ENCODE measurements around the gene NUP98. TPM values are rescaled to one million over a fixed set of nuclear protein-coding genes. Genes with fewer than 3 reads are reported as not detected.
"Not testable (repeated sequence)": the region's sequence is repeated elsewhere in the genome, so short reads cannot be mapped to it uniquely, and the experiment has no call there.

The NUP98 gene
- total RNA-seq, 1 donor from 2014 or later = 94.8 TPM

GRCh38 chr11:3816673-3817072 lies 19.3 kb upstream of the NUP98 start:
- no peaks in the 10 kb centered on the region for H3K9me3 ChIP-seq (ENCODE audit: low read depth)
- H3K4me3 ChIP-seq = no peak overlapping the region
- no peak overlapping the region for H2AFZ ChIP-seq (replicated peaks)
- no peaks in the 10 kb centered on the region for H3F3A ChIP-seq (ENCODE audit: low read depth)
- H3K27me3 ChIP-seq = no peaks in the 10 kb centered on the region
- H3K9ac ChIP-seq = no peak overlapping the region
- Mint-ChIP-seq H3K9me3 (no peaks in the 10 kb centered on the region), H3K4me3 (no peak overlapping the region), H3K4me1 (peaks cover 8% of the 10 kb centered on the region), H3K27ac (no peak overlapping the region), H3K36me3 (peaks cover 3% of the 10 kb centered on the region), H3K27me3 (ENCODE audit: insufficient read depth, low read depth) (peaks cover 2% of the 10 kb centered on the region)
- H3K36me3 ChIP-seq = no peaks in the 10 kb centered on the region
- H4K20me1 ChIP-seq (ENCODE audit: low read depth) = peaks cover 5% of the 10 kb centered on the region
- no peak overlapping the region for H3K27ac ChIP-seq
- no peak for DNase-seq (ENCODE audit: low spot score)
- H3K4me2 ChIP-seq = no peak overlapping the region
- H3K79me2 ChIP-seq (ENCODE audit: low read depth) = no peaks in the 10 kb centered on the region
- TF ChIP-seq, protein P1, sequence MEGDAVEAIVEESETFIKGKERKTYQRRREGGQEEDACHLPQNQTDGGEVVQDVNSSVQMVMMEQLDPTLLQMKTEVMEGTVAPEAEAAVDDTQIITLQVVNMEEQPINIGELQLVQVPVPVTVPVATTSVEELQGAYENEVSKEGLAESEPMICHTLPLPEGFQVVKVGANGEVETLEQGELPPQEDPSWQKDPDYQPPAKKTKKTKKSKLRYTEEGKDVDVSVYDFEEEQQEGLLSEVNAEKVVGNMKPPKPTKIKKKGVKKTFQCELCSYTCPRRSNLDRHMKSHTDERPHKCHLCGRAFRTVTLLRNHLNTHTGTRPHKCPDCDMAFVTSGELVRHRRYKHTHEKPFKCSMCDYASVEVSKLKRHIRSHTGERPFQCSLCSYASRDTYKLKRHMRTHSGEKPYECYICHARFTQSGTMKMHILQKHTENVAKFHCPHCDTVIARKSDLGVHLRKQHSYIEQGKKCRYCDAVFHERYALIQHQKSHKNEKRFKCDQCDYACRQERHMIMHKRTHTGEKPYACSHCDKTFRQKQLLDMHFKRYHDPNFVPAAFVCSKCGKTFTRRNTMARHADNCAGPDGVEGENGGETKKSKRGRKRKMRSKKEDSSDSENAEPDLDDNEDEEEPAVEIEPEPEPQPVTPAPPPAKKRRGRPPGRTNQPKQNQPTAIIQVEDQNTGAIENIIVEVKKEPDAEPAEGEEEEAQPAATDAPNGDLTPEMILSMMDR (IDR thresholded peaks at IDR 0.05) = no peak
- TF ChIP-seq EZH2 (IDR thresholded peaks at IDR 0.05) = no peak
- H3K4me1 ChIP-seq = no peaks in the 10 kb centered on the region

DNA sequence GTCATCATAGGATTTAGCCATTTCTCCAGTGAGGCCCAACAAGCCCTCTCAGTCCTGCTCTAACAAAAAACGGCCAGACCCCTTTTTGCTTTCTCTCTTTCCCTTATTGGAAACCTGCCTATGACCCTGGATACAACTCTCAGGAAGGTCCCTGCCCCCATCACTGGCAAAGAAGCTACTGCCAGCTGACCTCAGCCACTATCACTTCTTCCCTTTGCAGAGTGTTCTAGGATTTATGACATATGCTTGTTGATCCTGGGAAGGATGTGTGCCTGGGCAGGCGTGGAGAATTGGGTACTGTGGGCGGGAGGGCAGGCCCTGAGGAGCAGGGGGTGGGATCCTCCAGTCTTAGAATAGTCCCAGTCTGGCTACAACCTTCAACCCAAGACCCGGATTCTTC lies 18.5 kb upstream of the NUP98 start:
- Histone ChIP-seq H4K20me1 (ENCODE audit: low read depth) (peaks cover 5% of the 10 kb centered on the region), H3K9ac (peak overlapping the region; percentile 8), H3K36me3 (no peaks in the 10 kb centered on the region), H3K9me3 (ENCODE audit: low read depth) (no peaks in the 10 kb centered on the region), H3K27me3 (no peaks in the 10 kb centered on the region), H3K4me1 (no peaks in the 10 kb centered on the region), H3K79me2 (ENCODE audit: low read depth) (no peaks in the 10 kb centered on the region), H3K27ac (no peak overlapping the region), H3K4me3 (no peak overlapping the region), H3F3A (ENCODE audit: low read depth) (no peaks in the 10 kb centered on the region), H2AFZ (replicated peaks) (no peak overlapping the region), H3K4me2 (no peak overlapping the region)
- Mint-ChIP-seq H3K4me3 (no peak overlapping the region), H3K4me1 (peaks cover 8% of the 10 kb centered on the region), H3K36me3 (peaks cover 3% of the 10 kb centered on the region), H3K27ac (no peak overlapping the region), H3K27me3 (ENCODE audit: insufficient read depth, low read depth) (peaks cover 2% of the 10 kb centered on the region), H3K9me3 (no peaks in the 10 kb centered on the region)
- no peak for DNase-seq (ENCODE audit: low spot score)
- TF ChIP-seq EZH2 (IDR thresholded peaks at IDR 0.05) = no peak
- TF ChIP-seq, protein P1 (IDR thresholded peaks at IDR 0.05) = no peak

DNA sequence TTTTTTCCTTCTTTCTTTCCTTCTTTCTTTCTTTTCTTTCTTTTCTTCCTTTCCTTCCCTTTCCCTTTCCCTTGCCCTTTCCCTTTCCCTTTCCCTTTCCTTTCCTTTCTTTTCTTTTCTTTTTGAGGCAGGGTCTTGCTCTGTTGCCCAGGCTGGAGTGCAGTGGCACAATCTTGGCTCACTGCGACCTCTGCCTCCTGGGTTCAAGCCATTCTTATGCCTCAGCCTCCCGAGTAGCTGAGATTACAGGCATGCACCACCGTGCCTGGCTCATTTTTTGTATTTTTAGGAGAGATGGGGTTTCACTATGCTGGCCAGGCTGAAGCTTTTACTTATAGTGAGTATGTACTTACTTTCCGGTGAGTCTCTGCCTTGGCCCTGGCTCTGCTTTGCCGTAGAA lies 17.5 kb upstream of the NUP98 start:
- not testable (repeated sequence) for H3K27ac ChIP-seq; H3K9me3 Mint-ChIP-seq; H3K4me2 ChIP-seq; H3K4me3 ChIP-seq; H3K27me3 Mint-ChIP-seq (ENCODE audit: insufficient read depth, low read depth); DNase-seq (ENCODE audit: low spot score); H3F3A ChIP-seq (ENCODE audit: low read depth); H3K36me3 ChIP-seq; H3K9me3 ChIP-seq (ENCODE audit: low read depth); H3K4me1 Mint-ChIP-seq; H3K27me3 ChIP-seq; H3K79me2 ChIP-seq (ENCODE audit: low read depth); H3K36me3 Mint-ChIP-seq; H3K4me1 ChIP-seq; H4K20me1 ChIP-seq (ENCODE audit: low read depth); H3K9ac ChIP-seq; H3K4me3 Mint-ChIP-seq; H3K27ac Mint-ChIP-seq; H2AFZ ChIP-seq (replicated peaks)

GRCh38 chr11:3810951-3811350 lies 13.6 kb upstream of the NUP98 start:
- no peaks in the 10 kb centered on the region for H3K27me3 ChIP-seq
- H3F3A ChIP-seq (ENCODE audit: low read depth) = peaks cover 5% of the 10 kb centered on the region
- no peaks in the 10 kb centered on the region for H3K36me3 ChIP-seq
- peaks cover 5% of the 10 kb centered on the region for H4K20me1 ChIP-seq (ENCODE audit: low read depth)
- peaks cover 4% of the 10 kb centered on the region for H3K4me1 ChIP-seq
- Mint-ChIP-seq H3K36me3 (no peaks in the 10 kb centered on the region), H3K4me1 (peaks cover 18% of the 10 kb centered on the region), H3K9me3 (no peaks in the 10 kb centered on the region), H3K27me3 (ENCODE audit: insufficient read depth, low read depth) (peaks cover 3% of the 10 kb centered on the region), H3K27ac (no peak overlapping the region), H3K4me3 (no peak overlapping the region)
- no peak overlapping the region for H3K4me2 ChIP-seq
- no peaks in the 10 kb centered on the region for H3K9me3 ChIP-seq (ENCODE audit: low read depth)
- H3K27ac ChIP-seq = no peak overlapping the region
- TF ChIP-seq, protein P1 (IDR thresholded peaks at IDR 0.05) = no peak
- TF ChIP-seq EZH2phosphoT487 (IDR thresholded peaks at IDR 0.05) (no peak), EZH2 (IDR thresholded peaks at IDR 0.05) (no peak)
- no peak overlapping the region for H2AFZ ChIP-seq (replicated peaks)
- no peak for DNase-seq (ENCODE audit: low spot score)
- no peaks in the 10 kb centered on the region for H3K79me2 ChIP-seq (ENCODE audit: low read depth)
- no peak overlapping the region for H3K4me3 ChIP-seq
- H3K9ac ChIP-seq = no peak overlapping the region
